Spleen (tissue), 11 donors: ENCODE data around the gene WDR43. TPM values are rescaled to one million over a fixed set of nuclear protein-coding genes. Genes with fewer than 3 reads are reported as not detected.

Experiments
- DNase-seq: peaks from one replicate; pipeline ENCODE4 v3.0.0-alpha.2; 2020
- H3K27ac ChIP-seq, 8 donors: fragments of 200-600 bp; sonication (generic) in 7 of 8; 1 replicate in 4 of 8; 2 replicates in 4 of 8; pipeline versions ENCODE4 v1.5.0 to v1.8.0; 2016 to 2021; ENCODE audit warnings: inconsistent platforms in 4 of 8, mild to moderate bottlenecking in 4 of 8, moderate library complexity in 1 of 8
- H3K27me3 ChIP-seq, 7 donors: fragments of 200-600 bp; sonication (generic) in 6 of 7; replicated peaks in 1 of 7; 1 replicate in 4 of 7; 2 replicates in 3 of 7; pipeline versions ENCODE4 v1.5.0 to v1.8.0; 2016 to 2021; ENCODE audit warnings: inconsistent platforms in 3 of 7, mild to moderate bottlenecking in 1 of 7
- H3K36me3 ChIP-seq, 6 donors: fragments of 200-600 bp; sonication (generic) in 5 of 6; 1 replicate in 4 of 6; 2 replicates in 2 of 6; pipeline versions ENCODE4 v1.5.0 to v1.8.0; 2016 to 2021; ENCODE audit warnings: inconsistent platforms in 2 of 6
- H3K4me1 ChIP-seq, 6 donors: fragments of 200-600 bp; sonication (generic) in 5 of 6; 1 replicate in 3 of 6; 2 replicates in 3 of 6; pipeline versions ENCODE4 v1.5.0 to v1.8.0; 2016 to 2021; ENCODE audit warnings: inconsistent platforms in 3 of 6
- H3K4me3 ChIP-seq, 8 donors: fragments of 200-600 bp; sonication (generic) in 7 of 8; 1 replicate in 4 of 8; 2 replicates in 4 of 8; pipeline versions ENCODE4 v1.5.0 to v1.8.0; 2016 to 2021; ENCODE audit warnings: inconsistent platforms in 4 of 8, mild to moderate bottlenecking in 4 of 8, moderate library complexity in 2 of 8
- H3K9me3 ChIP-seq, 8 donors: fragments of 200-600 bp; sonication (generic) in 7 of 8; 1 replicate in 4 of 8; 2 replicates in 4 of 8; pipeline versions ENCODE4 v1.5.0 to v1.8.0; 2016 to 2021; ENCODE audit warnings: inconsistent platforms in 4 of 8
- CTCF ChIP-seq, 11 experiments: fragments of 200-600 bp in 7 of 11; fragments of 450-650 bp in 4 of 11; sonication (generic) in 4 of 11; IDR thresholded peaks in 8 of 11; conservative IDR thresholded peaks in 3 of 11; 1 replicate in 7 of 11; 2 replicates in 4 of 11; pipeline versions ENCODE4 v1.4.0 to v1.8.0; 2016 to 2021; ENCODE audit warnings: antibody characterized with exemption in 11 of 11, inconsistent platforms in 4 of 11, mild to moderate bottlenecking in 1 of 11
- POLR2A ChIP-seq, 3 donors: fragments of 450-650 bp; IDR thresholded peaks; one replicate each; pipeline ENCODE4 v1.5.1; 2017; ENCODE audit warnings: antibody characterized with exemption in 3 of 3, mild to moderate bottlenecking in 1 of 3
- POLR2AphosphoS5 ChIP-seq, 3 donors: sonication (generic); formaldehyde crosslinking; IDR thresholded peaks; one replicate each; pipeline ENCODE4 v1.5.1; 2017; ENCODE audit warnings: antibody characterized with exemption in 3 of 3
- WGBS, 5 donors: extraction: QIAGEN DNeasy Blood & Tissue Kit in 3 of 5; methylation state at CpG; one replicate each; pipeline versions ENCODE4 v1.1.5 to v1.1.7; 2013 to 2018; 5-methylcytosine and 5-hydroxymethylcytosine counted together
- intact Hi-C: fragments of 100-400 bp; cut with DNase I; formaldehyde crosslinking; loops from one replicate; pipeline ENCODE4 v1.15.0; 2023; ENCODE audit warnings: low total_unique reads
- polyA plus RNA-seq, 3 donors: library from polyadenylated mRNA; stranded (reverse); fragments of 200-250 nt; gene quantifications; one replicate each; pipeline ENCODE4 v1.2.1, GENCODE V29; 2013
- total RNA-seq, 7 donors: library from RNA; depleted of rRNA in 3 of 7; stranded (reverse); fragments of >200 nt in 3 of 7; fragmentation: NEBNext Ultra II Directional in 4 of 7; extraction: Animal tissue kit (Norgen Biotek cat#: 25700) in 4 of 7; gene quantifications; one replicate each; pipeline versions ENCODE4 v1.1.0 to v1.2.1, GENCODE V29; 2016 to 2021
- donor health status: healthy with polysubstance abuse.
- donor health status: DM: no; HTN: no; CAD: no; lungs with moderate emphysema.
- donor health status: DM: no; HTN: no; CAD: no.
- donor health status: Bipolar disorder and iron deficiency.
- donor health status: healthy.
- donor health status: DM: no; HTN: no; CAD: no.
- donor health status: DM: yes; HTN: yes; CAD: no.

The WDR43 gene
- total and polyA plus RNA-seq, 10 donors, result 10.8 to 49.8 (median 36.5) TPM

GRCh38 chr2:28979041-28979440 is 84.6 kb downstream of the WDR43 start:
- DNase-seq, result no peak
- no peak overlapping the region for H3K4me3 ChIP-seq
- no peak for TF ChIP-seq POLR2AphosphoS5 (IDR thresholded peaks at IDR 0.05)
- TF ChIP-seq CTCF (IDR thresholded peaks at IDR 0.05 in 8 of 11, conservative IDR thresholded peaks at IDR 0.05 in 3 of 11), result no peak
- TF ChIP-seq POLR2A (IDR thresholded peaks at IDR 0.05), result no peak
- no peaks in the 10 kb centered on the region for H3K27me3 ChIP-seq
- intact Hi-C loops, result no loop called here
- no peaks in the 10 kb centered on the region for H3K9me3 ChIP-seq
- no peaks in the 10 kb centered on the region for H3K36me3 ChIP-seq
- H3K27ac ChIP-seq, result no peak overlapping the region
- H3K4me1 ChIP-seq, result no peaks in the 10 kb centered on the region
- 62 to 82% (median 76%) methylated on average over 4 to 7 of the region's 7 CpGs for WGBS, 5 donors

- no peaks in the 10 kb centered on the region for H3K36me3 ChIP-seq
- no peaks in the 10 kb centered on the region for H3K27me3 ChIP-seq
- no peaks in the 10 kb centered on the region for H3K9me3 ChIP-seq
- H3K4me1 ChIP-seq, result no peaks in the 10 kb centered on the region
- H3K27ac ChIP-seq, result no peak overlapping the region
- H3K4me3 ChIP-seq, result no peak overlapping the region
- DNase-seq, result no peak
- intact Hi-C loops, result no loop called here
- WGBS, 5 donors, result 61 to 85% (median 83%) methylated on average over 6 to 13 of the region's 13 CpGs
- TF ChIP-seq POLR2A (IDR thresholded peaks at IDR 0.05) (no peak), POLR2AphosphoS5 (IDR thresholded peaks at IDR 0.05) (no peak), CTCF (IDR thresholded peaks at IDR 0.05 in 8 of 11, conservative IDR thresholded peaks at IDR 0.05 in 3 of 11) (no peak)
These were observed 85.3 kb downstream of the WDR43 start for GRCh38 chr2:28979576-28980366.

GRCh38 chr2:28980368-28981015 is 86.0 kb downstream of the WDR43 start:
- intact Hi-C loops, result no loop called here

More at GRCh38 chr2:28980368-28981015, 86.0 kb downstream of the WDR43 start:
- WGBS, 5 donors, result 35 to 89% (median 74%) methylated on average over 3 of the region's 3 CpGs
- Histone ChIP-seq H3K4me3 (no peak overlapping the region), H3K4me1 (no peaks in the 10 kb centered on the region), H3K27me3 (no peaks in the 10 kb centered on the region), H3K36me3 (no peaks in the 10 kb centered on the region), H3K27ac (no peak overlapping the region), H3K9me3 (no peaks in the 10 kb centered on the region)
- TF ChIP-seq POLR2A (IDR thresholded peaks at IDR 0.05) (no peak), POLR2AphosphoS5 (IDR thresholded peaks at IDR 0.05) (no peak), CTCF (IDR thresholded peaks at IDR 0.05 in 8 of 11, conservative IDR thresholded peaks at IDR 0.05 in 3 of 11) (no peak)
- DNase-seq, result no peak
